Sigmoid colon (tissue), 4 donors: ENCODE data around the gene ZNRD2.

Source experiments
- CTCF ChIP-seq, 4 experiments: fragments of 450-650 bp in 3 of 4; fragments of 200-600 bp in 1 of 4; IDR thresholded peaks; one replicate each; pipeline ENCODE4 v1.5.1; 2016 to 2019; ENCODE audit warnings: antibody characterized with exemption in 4 of 4, mild to moderate bottlenecking in 3 of 4, moderate library complexity in 2 of 4
- POLR2A ChIP-seq, 2 donors: fragments of 450-650 bp; IDR thresholded peaks; one replicate each; pipeline ENCODE4 v1.6.1; 2016; ENCODE audit warnings: antibody characterized with exemption in 2 of 2, mild to moderate bottlenecking in 2 of 2, moderate library complexity in 2 of 2
- POLR2AphosphoS5 ChIP-seq, 4 donors: sonication (generic); formaldehyde crosslinking; IDR thresholded peaks; one replicate each; pipeline ENCODE4 v1.6.1; 2017; ENCODE audit warnings: antibody characterized with exemption in 4 of 4

DNA sequence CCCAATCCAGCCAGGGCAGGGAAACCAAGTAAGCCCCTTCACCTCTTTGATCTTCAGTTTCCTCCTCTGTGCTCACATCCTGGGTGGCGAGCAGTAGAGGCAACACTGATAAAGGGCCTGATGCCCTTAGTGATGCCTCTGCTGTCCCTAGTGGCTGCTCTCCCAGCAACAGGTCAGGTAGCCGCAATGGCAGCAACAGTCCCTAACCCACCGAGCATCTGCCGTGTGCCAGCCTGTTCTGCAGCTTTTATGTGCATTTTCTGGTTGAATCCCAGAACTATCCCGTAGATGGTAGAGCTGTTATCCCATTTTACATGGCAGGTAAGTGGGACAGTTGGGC lies 40.1 kb upstream of the ZNRD2 start:
- TF ChIP-seq CTCF (IDR thresholded peaks at IDR 0.05) (no peak), POLR2AphosphoS5 (IDR thresholded peaks at IDR 0.05) (no peak), POLR2A (IDR thresholded peaks at IDR 0.05) (no peak)
